NCI-H69 (cell line): ENCODE measurements around the gene MED12L.
"Not testable (repeated sequence)": the region's sequence is repeated elsewhere in the genome, so short reads cannot be mapped to it uniquely, and the experiment has no call there.

Experiments used
- DNase-seq: peaks from one replicate; lab custom pipeline; 2025; lab: John Stamatoyannopoulos, UW

The MED12L gene

GRCh38 chr3:151372063-151372820 lies 286.8 kb downstream of the MED12L start:
- no peak for DNase-seq

- DNase-seq: no peak
Measured at GRCh38 chr3:151377768-151378385, 292.4 kb downstream of the MED12L start.

GRCh38 chr3:151379083-151379734 lies 293.7 kb downstream of the MED12L start:
- peak; percentile 12 for DNase-seq

GRCh38 chr3:151382671-151383070 lies 297.2 kb downstream of the MED12L start:
- peak; percentile 10 for DNase-seq

GRCh38 chr3:151383111-151383510 lies 297.6 kb downstream of the MED12L start:
- DNase-seq: peak; percentile 31

GRCh38 chr3:151383956-151384355 lies 298.5 kb downstream of the MED12L start:
- no peak for DNase-seq

GRCh38 chr3:151384741-151385174 lies 299.3 kb downstream of the MED12L start, which contains the start of gene P2RY12:
Gene P2RY12 (minus strand): TSS chr3:151384753. CDS start chr3:151338845, 45,908 bp downstream.
- no peak for DNase-seq

GRCh38 chr3:151386056-151386455 lies 300.6 kb downstream of the MED12L start:
- DNase-seq: no peak

- no peak for DNase-seq
Measured at GRCh38 chr3:151387432-151387831, 302.0 kb downstream of the MED12L start.

GRCh38 chr3:151387842-151388241 lies 302.4 kb downstream of the MED12L start:
- DNase-seq: no peak

- DNase-seq: no peak
Measured at GRCh38 chr3:151391720-151392119, 306.3 kb downstream of the MED12L start.

- not testable (repeated sequence) for DNase-seq
Measured at GRCh38 chr3:151392191-151392590, 306.7 kb downstream of the MED12L start.

- no peak for DNase-seq
Measured at GRCh38 chr3:151393146-151393830, 307.8 kb downstream of the MED12L start.

GRCh38 chr3:151393941-151394340 lies 308.5 kb downstream of the MED12L start:
- no peak for DNase-seq

GRCh38 chr3:151394611-151395010 lies 309.1 kb downstream of the MED12L start:
- no peak for DNase-seq

GRCh38 chr3:151395806-151396205 lies 310.3 kb downstream of the MED12L start:
- DNase-seq: no peak

GRCh38 chr3:151398895-151399294 lies 313.4 kb downstream of the MED12L start:
- DNase-seq: no peak

GRCh38 chr3:151400341-151400740 lies 314.9 kb downstream of the MED12L start:
- peak; percentile 14 for DNase-seq

GRCh38 chr3:151402349-151402748 lies 316.9 kb downstream of the MED12L start:
- peak; percentile 76 for DNase-seq

GRCh38 chr3:151403246-151403645 lies 317.8 kb downstream of the MED12L start:
- DNase-seq: no peak

GRCh38 chr3:151404316-151404715 lies 318.9 kb downstream of the MED12L start:
- no peak for DNase-seq

GRCh38 chr3:151407928-151408327 lies 322.5 kb downstream of the MED12L start:
- no peak for DNase-seq
